AG09319 (cell line): ENCODE data around the gene MLF2.

Source experiments
- DNase-seq: peaks from one replicate; pipeline ENCODE4 v3.0.0-alpha.2; 2010; ENCODE audit warnings: low read depth; ENCODE audit errors: extremely low read depth
- CTCF ChIP-seq: IDR thresholded peaks from 2 replicates; pipeline ENCODE4 v1.5.1; 2011; ENCODE audit warnings: low read depth, mild to moderate bottlenecking, inconsistent platforms, low read length, moderate library complexity

The MLF2 gene

GRCh38 chr12:6767353-6768319, 14.7 kb upstream of the MLF2 start:
- no peak for DNase-seq
- TF ChIP-seq CTCF: no peak

- DNase-seq: no peak
- TF ChIP-seq CTCF: peak; percentile 44
Observed at GRCh38 chr12:6766651-6767349, 13.9 kb upstream of the MLF2 start.

GRCh38 chr12:6765634-6766581, 13.0 kb upstream of the MLF2 start, which contains the start of gene PTMS:
TSS of gene PTMS (plus strand) at chr12:6766363. CDS start at chr12:6766706, 343 bp downstream.
- no peak for TF ChIP-seq CTCF
- DNase-seq: peak; percentile 91

GRCh38 chr12:6765048-6765633, 12.2 kb upstream of the MLF2 start:
- TF ChIP-seq CTCF: no peak
- DNase-seq: no peak

- no peak for TF ChIP-seq CTCF
- DNase-seq: peak; percentile 97
Observed at GRCh38 chr12:6764011-6764828, 11.3 kb upstream of the MLF2 start.

GRCh38 chr12:6763380-6763779, 10.4 kb upstream of the MLF2 start:
- no peak for TF ChIP-seq CTCF
- DNase-seq: no peak
